Neural progenitor cell (in vitro differentiated cells): ENCODE data around the gene CCSER2.

Experiments used
- EZH2 ChIP-seq: fragments of 200-600 bp; sonication (generic); IDR thresholded peaks from 2 replicates; pipeline ENCODE4 v1.6.1; 2017; ENCODE audit warnings: antibody characterized with exemption, mild to moderate bottlenecking, moderate library complexity
- TF ChIP-seq, protein P1 (sequence below): fragments of 200-600 bp; sonication (generic); IDR thresholded peaks from 2 replicates; pipeline ENCODE4 v1.5.1; 2017; ENCODE audit warnings: antibody characterized with exemption, mild to moderate bottlenecking

GRCh38 chr10:84390364-84390763 is 62.0 kb downstream of the CCSER2 start:
- TF ChIP-seq, protein P1, sequence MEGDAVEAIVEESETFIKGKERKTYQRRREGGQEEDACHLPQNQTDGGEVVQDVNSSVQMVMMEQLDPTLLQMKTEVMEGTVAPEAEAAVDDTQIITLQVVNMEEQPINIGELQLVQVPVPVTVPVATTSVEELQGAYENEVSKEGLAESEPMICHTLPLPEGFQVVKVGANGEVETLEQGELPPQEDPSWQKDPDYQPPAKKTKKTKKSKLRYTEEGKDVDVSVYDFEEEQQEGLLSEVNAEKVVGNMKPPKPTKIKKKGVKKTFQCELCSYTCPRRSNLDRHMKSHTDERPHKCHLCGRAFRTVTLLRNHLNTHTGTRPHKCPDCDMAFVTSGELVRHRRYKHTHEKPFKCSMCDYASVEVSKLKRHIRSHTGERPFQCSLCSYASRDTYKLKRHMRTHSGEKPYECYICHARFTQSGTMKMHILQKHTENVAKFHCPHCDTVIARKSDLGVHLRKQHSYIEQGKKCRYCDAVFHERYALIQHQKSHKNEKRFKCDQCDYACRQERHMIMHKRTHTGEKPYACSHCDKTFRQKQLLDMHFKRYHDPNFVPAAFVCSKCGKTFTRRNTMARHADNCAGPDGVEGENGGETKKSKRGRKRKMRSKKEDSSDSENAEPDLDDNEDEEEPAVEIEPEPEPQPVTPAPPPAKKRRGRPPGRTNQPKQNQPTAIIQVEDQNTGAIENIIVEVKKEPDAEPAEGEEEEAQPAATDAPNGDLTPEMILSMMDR = no peak
- no peak for TF ChIP-seq EZH2
